Non-pigmented ciliary epithelial cell (primary cell): Measurements from ENCODE around the gene FYB1.
"Not testable (repeated sequence)": the region's sequence is repeated elsewhere in the genome, so short reads cannot be mapped to it uniquely, and the experiment has no call there.

Source experiments
- DNase-seq: peaks from one replicate; pipeline ENCODE4 v3.0.0-alpha.2; 2010; ENCODE audit warnings: low read depth

The FYB1 gene

GRCh38 chr5:39186722-39187539 lies 32.4 kb downstream of the FYB1 start:
- DNase-seq, result no peak

- no peak for DNase-seq
Observed at GRCh38 chr5:39186289-39186688, 33.1 kb downstream of the FYB1 start.

- no peak for DNase-seq
Observed at GRCh38 chr5:39185761-39186160, 33.6 kb downstream of the FYB1 start.

GRCh38 chr5:39179561-39179960 lies 39.8 kb downstream of the FYB1 start:
- not testable (repeated sequence) for DNase-seq

- DNase-seq, result no peak
Observed at GRCh38 chr5:39178861-39179260, 40.5 kb downstream of the FYB1 start.

- DNase-seq, result no peak
Observed at GRCh38 chr5:39178171-39178570, 41.2 kb downstream of the FYB1 start.

GRCh38 chr5:39177631-39177964 lies 41.8 kb downstream of the FYB1 start:
- no peak for DNase-seq

- no peak for DNase-seq
Observed at GRCh38 chr5:39176759-39177630, 42.4 kb downstream of the FYB1 start.

- DNase-seq, result no peak
Observed at GRCh38 chr5:39175273-39175955, 43.9 kb downstream of the FYB1 start.

- no peak for DNase-seq
Observed at GRCh38 chr5:39173069-39173468, 46.3 kb downstream of the FYB1 start.

- DNase-seq, result no peak
Observed at GRCh38 chr5:39172593-39172992, 46.8 kb downstream of the FYB1 start.

- no peak for DNase-seq
Observed at GRCh38 chr5:39171647-39172046, 47.7 kb downstream of the FYB1 start.

- DNase-seq, result peak; percentile 41
Observed at GRCh38 chr5:39169081-39169480, 50.3 kb downstream of the FYB1 start.

GRCh38 chr5:39167972-39168342 lies 51.4 kb downstream of the FYB1 start:
- no peak for DNase-seq

GRCh38 chr5:39167141-39167971 lies 52.0 kb downstream of the FYB1 start:
- no peak for DNase-seq

- DNase-seq, result no peak
Observed at GRCh38 chr5:39164529-39165402, 54.6 kb downstream of the FYB1 start.

GRCh38 chr5:39164016-39164415 lies 55.3 kb downstream of the FYB1 start:
- DNase-seq, result no peak

- no peak for DNase-seq
Observed at GRCh38 chr5:39161578-39161977, 57.8 kb downstream of the FYB1 start.

- no peak for DNase-seq
Observed at GRCh38 chr5:39160576-39161213, 58.7 kb downstream of the FYB1 start.

GRCh38 chr5:39159811-39160490 lies 59.4 kb downstream of the FYB1 start:
- DNase-seq, result no peak
